Esophagus squamous epithelium (tissue), 4 donors: Measurements from ENCODE around the gene RRBP1.

Experiments
- POLR2A ChIP-seq, 4 donors: fragments of 450-650 bp; IDR thresholded peaks; one replicate each; pipeline ENCODE4 v1.6.1; 2017; ENCODE audit warnings: antibody characterized with exemption in 4 of 4, mild to moderate bottlenecking in 4 of 4, moderate library complexity in 3 of 4
- TF ChIP-seq, protein P1 (sequence below), 6 experiments: fragments of 450-650 bp in 4 of 6; fragments of 200-600 bp in 2 of 6; sonication (generic) in 2 of 6; IDR thresholded peaks; one replicate each; pipeline ENCODE4 v1.5.1; 2016 to 2019; ENCODE audit warnings: antibody characterized with exemption in 6 of 6, mild to moderate bottlenecking in 4 of 6, moderate library complexity in 4 of 6

DNA sequence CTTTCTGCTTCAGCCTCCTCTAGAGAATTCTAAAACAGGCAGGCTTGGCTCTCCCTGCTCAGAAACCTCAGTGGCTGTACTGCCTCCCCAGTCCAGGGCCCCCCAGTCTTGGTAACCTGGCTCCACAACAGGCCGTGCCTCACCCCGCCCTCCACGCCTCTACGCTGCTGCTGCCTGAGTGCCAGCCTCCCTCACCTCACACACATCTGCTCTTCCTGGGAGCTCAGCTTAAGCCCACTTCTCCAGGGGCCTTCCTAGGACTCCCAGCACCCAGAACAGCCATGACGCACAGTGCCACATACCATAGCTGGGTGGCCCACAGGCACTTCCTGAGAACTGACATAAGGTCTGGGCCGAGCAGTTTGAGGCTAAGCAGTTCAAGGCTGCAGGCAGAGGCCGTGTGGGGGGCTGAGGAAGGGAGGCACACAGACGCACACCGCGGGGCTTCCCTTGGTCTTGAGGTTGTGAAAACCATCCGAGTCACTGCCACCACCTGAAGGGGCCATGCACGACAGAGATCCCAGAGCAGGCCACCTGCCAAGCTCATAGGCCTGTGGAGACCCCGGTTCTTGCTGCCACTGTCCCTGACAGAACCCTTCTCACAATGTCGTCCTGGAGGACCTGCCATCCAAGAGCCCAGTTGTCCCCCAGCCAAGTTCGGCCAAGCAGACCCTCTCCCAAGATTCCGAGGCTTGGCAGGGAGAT, 69.6 kb downstream of the RRBP1 start:
- TF ChIP-seq, protein P1, sequence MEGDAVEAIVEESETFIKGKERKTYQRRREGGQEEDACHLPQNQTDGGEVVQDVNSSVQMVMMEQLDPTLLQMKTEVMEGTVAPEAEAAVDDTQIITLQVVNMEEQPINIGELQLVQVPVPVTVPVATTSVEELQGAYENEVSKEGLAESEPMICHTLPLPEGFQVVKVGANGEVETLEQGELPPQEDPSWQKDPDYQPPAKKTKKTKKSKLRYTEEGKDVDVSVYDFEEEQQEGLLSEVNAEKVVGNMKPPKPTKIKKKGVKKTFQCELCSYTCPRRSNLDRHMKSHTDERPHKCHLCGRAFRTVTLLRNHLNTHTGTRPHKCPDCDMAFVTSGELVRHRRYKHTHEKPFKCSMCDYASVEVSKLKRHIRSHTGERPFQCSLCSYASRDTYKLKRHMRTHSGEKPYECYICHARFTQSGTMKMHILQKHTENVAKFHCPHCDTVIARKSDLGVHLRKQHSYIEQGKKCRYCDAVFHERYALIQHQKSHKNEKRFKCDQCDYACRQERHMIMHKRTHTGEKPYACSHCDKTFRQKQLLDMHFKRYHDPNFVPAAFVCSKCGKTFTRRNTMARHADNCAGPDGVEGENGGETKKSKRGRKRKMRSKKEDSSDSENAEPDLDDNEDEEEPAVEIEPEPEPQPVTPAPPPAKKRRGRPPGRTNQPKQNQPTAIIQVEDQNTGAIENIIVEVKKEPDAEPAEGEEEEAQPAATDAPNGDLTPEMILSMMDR (IDR thresholded peaks at IDR 0.05), result no peak
- TF ChIP-seq POLR2A (IDR thresholded peaks at IDR 0.05), result no peak
